Lower leg skin (tissue), 4 donors: ENCODE results near the gene HMGXB3. TPM values are rescaled to one million over a fixed set of nuclear protein-coding genes. Genes with fewer than 3 reads are reported as not detected.

Source experiments
- DNase-seq, 2 donors: peaks; one replicate each; pipeline ENCODE4 v3.0.0-alpha.2; 2019; ENCODE audit warnings: low spot score in 2 of 2
- H3K4me3 ChIP-seq: fragments of 200-600 bp; sonication (generic); 2 replicates; pipeline ENCODE4 v1.5.1; 2017; ENCODE audit warnings: mild to moderate bottlenecking, low read depth; ENCODE audit not compliant: poor library complexity, severe bottlenecking
- CTCF ChIP-seq, 3 donors: fragments of 450-650 bp; IDR thresholded peaks; one replicate each; pipeline ENCODE4 v1.5.1; 2016; ENCODE audit warnings: antibody characterized with exemption in 3 of 3, mild to moderate bottlenecking in 3 of 3, moderate library complexity in 2 of 3
- POLR2A ChIP-seq, 2 donors: fragments of 450-650 bp; IDR thresholded peaks; one replicate each; pipeline ENCODE4 v1.6.1; 2016 to 2017; ENCODE audit warnings: antibody characterized with exemption in 2 of 2, mild to moderate bottlenecking in 1 of 2, moderate library complexity in 1 of 2
- WGBS, 2 donors: methylation state at CpG; one replicate each; pipeline ENCODE4 v1.1.5; 2018; 5-methylcytosine and 5-hydroxymethylcytosine counted together
- intact Hi-C: fragments of 100-400 bp; cut with DNase I; formaldehyde crosslinking; loops from one replicate; pipeline ENCODE4 v1.15.0; 2023; ENCODE audit warnings: low total_unique reads
- total RNA-seq, 4 donors: library from RNA; depleted of rRNA; stranded (reverse); fragments of >200 nt; gene quantifications; one replicate each; pipeline ENCODE4 v1.1.0, GENCODE V29; 2016

The HMGXB3 gene
- total RNA-seq, 4 donors from 2014 or later: 24.6 to 32.0 (median 26.1) TPM

GRCh38 chr5:149979896-149980295 is 20.6 kb upstream of the HMGXB3 start:
- no peak for DNase-seq
- H3K4me3 ChIP-seq: no peak overlapping the region
- 89% methylated on average over 1 of the region's 1 CpG for WGBS, 2 donors
- intact Hi-C loops: no loop called here
- no peak for TF ChIP-seq POLR2A (IDR thresholded peaks at IDR 0.05)
- TF ChIP-seq CTCF (IDR thresholded peaks at IDR 0.05): no peak

GRCh38 chr5:149981206-149981605 is 19.3 kb upstream of the HMGXB3 start:
- no peak for DNase-seq
- intact Hi-C loops: no loop called here
- no peak overlapping the region for H3K4me3 ChIP-seq
- WGBS, 2 donors: 90 to 96% methylated on average over 3 of the region's 3 CpGs
- TF ChIP-seq CTCF (IDR thresholded peaks at IDR 0.05): no peak
- TF ChIP-seq POLR2A (IDR thresholded peaks at IDR 0.05): no peak

- no peak for TF ChIP-seq POLR2A (IDR thresholded peaks at IDR 0.05)
- TF ChIP-seq CTCF (IDR thresholded peaks at IDR 0.05): no peak
- intact Hi-C loops: no loop called here
- no peak for DNase-seq
- H3K4me3 ChIP-seq: no peak overlapping the region
These were observed 18.0 kb upstream of the HMGXB3 start for GRCh38 chr5:149982505-149982904.

- WGBS, 2 donors: 83 to 87% methylated on average over 5 of the region's 5 CpGs
- TF ChIP-seq CTCF (IDR thresholded peaks at IDR 0.05): no peak
- TF ChIP-seq POLR2A (IDR thresholded peaks at IDR 0.05): no peak
- intact Hi-C loops: loop anchor here (5.0 kb wide), 1 partner anchor 151 kb away; no protein-coding TSS in a partner anchor
- no peak overlapping the region for H3K4me3 ChIP-seq
- DNase-seq: no peak
These were observed 12.4 kb upstream of the HMGXB3 start for GRCh38 chr5:149988126-149988525.

- intact Hi-C loops: loop anchor here (10.0 kb wide), 1 partner anchor 356 kb away; no protein-coding TSS in a partner anchor
- no peak overlapping the region for H3K4me3 ChIP-seq
- WGBS, 2 donors: 69 to 72% methylated on average over 4 of the region's 4 CpGs
- peak; percentile 74 to 92 for DNase-seq
- peak in 1 of 3 donors; percentile 78 for TF ChIP-seq CTCF (IDR thresholded peaks at IDR 0.05)
- no peak for TF ChIP-seq POLR2A (IDR thresholded peaks at IDR 0.05)
These were observed 9.8 kb upstream of the HMGXB3 start for GRCh38 chr5:149990518-149991376.
